NCI-H1694 treated with DMSO at 0.1 percent for 48 hours (cell line): ENCODE results near the gene NOC4L.
"Not testable (repeated sequence)": the region's sequence is repeated elsewhere in the genome, so short reads cannot be mapped to it uniquely, and the experiment has no call there.

Source experiments
- DNase-seq: peaks from one replicate; lab custom pipeline; 2025; lab: John Stamatoyannopoulos, UW

The NOC4L gene

DNA sequence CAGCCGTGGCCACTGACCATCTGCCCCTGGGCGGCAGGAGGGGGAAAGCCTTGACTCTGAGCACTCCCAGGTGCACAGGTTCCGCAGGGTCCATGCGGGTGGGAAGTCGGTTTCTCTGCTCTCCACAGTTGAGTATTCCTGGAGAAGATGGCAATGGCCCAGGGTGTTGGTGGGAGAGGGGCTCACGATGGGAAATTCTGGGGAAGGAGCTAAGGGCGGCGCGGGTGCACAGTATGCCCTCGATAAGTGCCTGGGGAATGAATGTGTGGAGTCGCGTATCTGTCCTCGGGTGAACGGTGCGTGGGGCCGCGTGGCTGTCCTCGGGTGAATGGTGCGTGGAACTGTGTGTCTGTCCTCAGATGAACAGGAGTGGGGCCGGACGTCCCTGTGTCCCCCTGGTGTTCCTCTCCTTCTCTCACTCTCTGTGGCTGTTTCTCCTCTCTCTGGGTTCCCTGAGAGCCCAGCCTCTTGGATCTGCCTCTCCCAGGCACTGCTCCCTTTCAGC lies 38.0 kb downstream of the NOC4L start:
- DNase-seq: no peak

DNA sequence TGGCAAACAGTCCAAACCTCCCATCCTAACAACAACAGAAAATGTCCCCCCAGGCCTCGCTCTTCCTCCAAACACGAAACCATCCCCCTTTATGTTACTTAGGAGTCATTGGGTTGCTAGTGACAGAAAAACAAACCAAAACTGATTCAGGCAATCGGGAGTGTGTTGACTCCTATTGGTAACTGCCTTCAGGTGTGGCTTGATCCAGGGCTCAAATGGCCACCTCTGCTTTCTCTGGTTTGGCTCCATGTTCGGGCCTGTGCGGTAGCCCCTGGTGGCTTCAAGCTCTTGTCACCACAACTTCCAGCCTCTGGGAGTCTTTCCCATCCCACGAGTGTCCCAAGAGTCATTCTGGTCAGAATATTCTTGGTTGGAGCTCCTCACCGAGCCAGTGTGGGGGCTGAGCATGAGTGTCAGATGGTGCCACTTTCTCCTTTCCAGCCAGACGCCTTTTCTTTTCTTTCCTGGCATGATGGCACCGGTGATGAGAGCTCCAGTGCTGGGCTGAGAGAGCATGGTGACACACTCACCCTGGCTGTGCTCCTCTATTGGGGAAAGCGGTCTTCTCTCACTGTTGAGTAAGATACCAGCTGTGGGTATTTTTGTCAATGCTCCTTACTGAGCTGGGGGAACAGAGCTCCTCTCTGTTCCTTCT lies 38.6 kb downstream of the NOC4L start:
- DNase-seq: no peak

DNA sequence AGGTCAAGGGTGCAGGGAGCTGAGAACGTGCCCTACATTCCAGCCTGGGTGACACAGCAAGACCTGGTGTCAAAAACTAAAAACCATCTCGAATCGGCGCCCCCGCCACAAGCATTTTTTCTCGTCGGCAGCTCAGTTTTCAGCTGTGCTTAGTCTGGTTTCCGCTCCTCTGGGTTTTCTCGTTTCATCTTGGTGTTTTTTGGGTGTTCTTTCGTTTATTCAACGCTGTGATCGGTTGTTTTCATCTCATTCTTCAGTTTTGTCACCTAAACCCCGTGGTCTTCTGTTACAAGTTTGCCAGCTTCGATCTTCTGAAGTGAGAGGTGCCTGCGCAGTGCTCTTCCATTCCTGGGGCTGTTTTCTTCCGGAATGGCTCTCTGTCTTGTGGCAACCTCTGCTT lies 41.4 kb downstream of the NOC4L start:
- no peak for DNase-seq

DNA sequence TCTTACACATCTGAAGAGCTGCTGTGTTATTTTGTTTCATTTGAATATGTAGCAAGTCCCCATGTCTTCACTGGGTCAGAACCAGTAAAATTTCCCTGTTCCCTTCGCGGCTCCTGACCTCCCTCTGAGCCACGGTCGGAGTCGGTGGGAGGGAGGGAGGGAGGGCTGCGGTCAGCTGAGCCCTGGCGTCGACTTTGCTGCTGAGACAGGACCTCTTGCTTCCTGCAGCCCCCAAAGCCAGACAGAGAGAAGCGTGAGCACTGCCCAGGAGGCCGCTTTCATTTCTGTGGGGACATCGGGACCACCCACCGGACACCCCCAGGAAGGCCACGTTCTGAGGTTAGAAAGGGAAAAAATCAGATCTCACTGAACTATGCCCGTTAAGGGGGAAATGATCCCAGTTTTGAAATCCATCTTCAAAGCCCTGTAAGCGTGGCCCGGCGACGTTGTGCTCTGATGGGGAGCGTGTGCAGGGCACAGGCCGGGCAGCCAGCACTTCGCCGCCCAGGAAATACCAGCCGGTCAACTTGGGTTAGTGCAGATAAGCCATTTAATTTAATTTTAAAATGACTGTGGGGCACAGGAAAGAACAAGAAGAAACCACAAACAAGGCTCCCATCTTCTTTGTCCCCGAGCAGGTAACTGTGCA lies 42.1 kb downstream of the NOC4L start:
- no peak for DNase-seq

- no peak for DNase-seq
These were observed 42.8 kb downstream of the NOC4L start for GRCh38 chr12:132186857-132187620.

DNA sequence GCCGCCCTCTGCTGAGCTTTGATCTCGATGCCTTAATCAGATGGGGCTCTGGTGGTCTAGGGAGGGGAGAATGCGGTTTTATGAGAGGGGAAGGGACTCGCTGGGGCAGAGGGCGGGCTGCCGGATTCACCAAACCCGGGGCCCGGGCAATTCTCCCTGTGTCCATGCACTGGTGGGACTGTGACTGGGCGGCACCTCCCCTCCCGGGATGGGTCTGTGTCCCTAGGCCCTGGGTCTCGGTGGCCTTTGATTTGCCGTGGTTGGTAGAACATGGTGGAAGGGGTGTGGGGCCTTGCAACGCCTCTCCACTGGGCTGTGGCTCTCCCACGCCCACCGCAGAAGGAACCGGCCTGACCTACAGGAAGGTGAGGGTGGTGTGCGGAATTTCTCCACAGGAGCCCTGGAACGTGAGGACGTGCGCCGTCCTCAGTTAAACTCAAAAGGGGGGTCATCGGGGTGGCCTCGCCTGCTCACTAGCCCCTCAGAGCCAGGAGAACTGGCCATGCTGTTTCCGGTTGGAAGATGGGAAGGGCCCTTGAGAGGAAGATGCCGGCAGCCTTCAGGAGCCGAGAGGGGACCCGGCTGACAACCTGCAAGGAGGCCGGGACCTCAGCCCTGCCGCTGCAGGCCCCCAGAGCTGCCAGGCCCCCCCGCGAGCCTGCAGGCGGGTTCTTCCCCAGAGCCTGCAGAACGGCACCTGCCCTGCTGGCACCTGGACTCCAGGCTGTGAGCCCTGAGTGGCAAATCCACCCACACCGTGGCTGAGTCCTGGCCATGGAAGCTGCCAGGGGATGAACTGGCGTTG lies 43.6 kb downstream of the NOC4L start:
- DNase-seq: no peak

- DNase-seq: no peak
These were observed 44.2 kb downstream of the NOC4L start for GRCh38 chr12:132188451-132188901.

GRCh38 chr12:132188916-132189325 lies 44.7 kb downstream of the NOC4L start:
- no peak for DNase-seq

- DNase-seq: no peak
These were observed 45.2 kb downstream of the NOC4L start for GRCh38 chr12:132189378-132190011.

DNA sequence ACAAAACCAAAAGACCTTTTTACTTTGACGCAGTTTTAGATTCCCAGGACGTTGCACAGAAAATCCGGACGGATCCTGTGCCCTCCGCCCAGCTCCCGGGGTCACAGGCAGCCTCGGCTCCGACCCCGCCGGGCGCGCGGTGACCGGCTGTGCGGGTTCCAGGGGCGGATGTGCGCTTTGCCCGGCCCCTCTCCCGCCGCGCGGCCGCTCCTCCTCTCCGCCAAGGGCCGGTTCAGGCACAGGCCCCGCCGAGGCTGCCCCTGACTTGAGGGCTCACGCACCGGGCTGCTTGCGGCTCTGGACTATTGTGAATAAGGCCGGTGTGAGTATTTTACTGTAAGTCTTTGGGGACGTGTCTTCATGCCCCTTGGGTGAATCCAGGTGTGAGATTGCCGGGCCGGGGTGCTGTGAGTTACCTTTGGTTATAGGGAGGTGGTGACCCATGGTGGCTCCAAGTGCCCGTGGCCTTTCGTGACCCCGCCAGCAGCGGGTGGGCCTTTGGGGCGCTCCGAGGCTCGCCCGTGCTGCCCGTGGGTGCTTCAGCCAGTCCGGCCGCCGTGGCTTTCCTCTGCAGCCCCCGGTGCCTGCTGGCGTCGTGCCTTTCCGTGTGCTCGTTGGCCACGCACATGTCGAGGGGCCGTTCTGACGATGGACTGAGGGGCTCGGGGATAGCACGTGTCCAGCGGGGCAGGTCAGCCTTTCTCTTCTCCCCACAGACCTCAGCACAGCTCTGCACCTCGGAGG lies 45.9 kb downstream of the NOC4L start:
- DNase-seq: no peak

GRCh38 chr12:132190834-132191500 lies 46.7 kb downstream of the NOC4L start:
- DNase-seq: no peak

GRCh38 chr12:132191715-132192553 lies 47.7 kb downstream of the NOC4L start:
- DNase-seq: no peak

GRCh38 chr12:132194056-132194455 lies 49.8 kb downstream of the NOC4L start:
- DNase-seq: no peak

DNA sequence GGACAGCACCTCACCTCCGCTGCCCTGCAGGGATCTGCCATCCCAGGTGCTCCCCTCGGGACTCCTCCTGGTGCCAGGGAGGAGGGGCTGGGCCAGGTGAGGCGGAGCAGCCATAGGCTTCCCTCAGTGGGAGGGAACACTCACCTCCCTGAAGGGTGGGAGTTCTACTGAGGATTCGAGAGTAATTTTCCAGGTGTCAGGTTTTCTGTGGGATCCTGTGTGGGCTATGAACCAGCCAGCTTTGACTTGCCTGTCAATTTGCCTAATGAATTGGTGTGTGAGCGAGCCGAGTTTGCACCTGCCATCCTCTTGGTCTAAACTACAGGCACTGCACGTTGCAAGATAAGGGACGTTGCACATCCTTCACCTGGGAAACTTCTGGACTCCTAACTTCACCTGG lies 50.3 kb downstream of the NOC4L start:
- no peak for DNase-seq

DNA sequence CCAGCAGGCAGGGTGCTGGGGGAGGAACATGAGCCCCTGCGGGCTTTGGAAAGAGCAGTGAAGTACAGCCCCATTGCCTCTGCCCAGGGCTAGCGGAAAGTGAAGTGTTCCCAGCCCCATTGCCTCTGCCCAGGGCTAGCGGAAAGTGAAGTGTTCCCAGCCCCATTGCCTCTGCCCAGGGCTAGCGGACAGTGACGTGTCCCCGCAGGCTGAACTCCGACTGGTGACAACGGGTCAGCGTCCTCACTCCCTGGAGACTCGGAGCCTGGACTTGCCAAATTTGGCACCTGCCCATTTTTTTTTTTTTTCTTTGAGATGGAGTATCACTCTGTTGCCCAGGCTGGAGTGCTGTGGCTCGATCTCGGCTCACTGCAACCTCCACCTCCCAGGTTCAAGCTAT lies 51.0 kb downstream of the NOC4L start:
- not testable (repeated sequence) for DNase-seq

- DNase-seq: no peak
These were observed 52.0 kb downstream of the NOC4L start for GRCh38 chr12:132196038-132196872.

GRCh38 chr12:132196873-132197390 lies 52.7 kb downstream of the NOC4L start:
- DNase-seq: no peak
